WTC11 (cell line): ENCODE data around the gene KRTAP4-7. TPM values are rescaled to one million over a fixed set of nuclear protein-coding genes. Genes with fewer than 3 reads are reported as not detected.
"Not testable (repeated sequence)": the region's sequence is repeated elsewhere in the genome, so short reads cannot be mapped to it uniquely, and the experiment has no call there.

Source experiments
- ATAC-seq: fragments of 200-7000 bp; cut with Tn5 transposase; 2 replicates; pipeline ENCODE4 v1.10.0; 2021; ENCODE audit warnings: mild to moderate bottlenecking, moderate library complexity
- CTCF ChIA-PET: fragments of 300-600 bp; sonication (Branson Sonifier 250); formaldehyde crosslinking; loops from one replicate; lab custom pipeline; 2021; ENCODE audit warnings: antibody characterized with exemption; lab: Charles Lee
- POLR2A ChIA-PET: fragments of 350-600 bp; sonication (Branson Sonifier 250); formaldehyde crosslinking; loops from one replicate; lab custom pipeline; 2021; ENCODE audit warnings: antibody characterized with exemption; lab: Charles Lee
- DNase-seq: peaks from one replicate; pipeline ENCODE4 v3.0.0; 2021; ENCODE audit warnings: low spot score
- H3K27ac Mint-ChIP-seq: 2 replicates; pipeline ENCODE4 v1.8.0; 2021; ENCODE audit warnings: mixed read lengths
- H3K27me3 Mint-ChIP-seq: 2 replicates; pipeline ENCODE4 v1.8.0; 2021; ENCODE audit warnings: low read depth, mild to moderate bottlenecking, moderate library complexity, mixed read lengths
- H3K36me3 Mint-ChIP-seq: 2 replicates; pipeline ENCODE4 v1.8.0; 2021; ENCODE audit warnings: mixed read lengths
- H3K4me1 Mint-ChIP-seq: 2 replicates; pipeline ENCODE4 v1.8.0; 2022; ENCODE audit warnings: mixed read lengths
- H3K4me3 Mint-ChIP-seq: 2 replicates; pipeline ENCODE4 v1.8.0; 2021; ENCODE audit warnings: mild to moderate bottlenecking, moderate library complexity, mixed read lengths
- H3K9me3 Mint-ChIP-seq: 2 replicates; pipeline ENCODE4 v1.8.0; 2021; ENCODE audit warnings: mixed read lengths
- CREB1 ChIP-seq: sonication (generic); formaldehyde crosslinking; IDR thresholded peaks from 2 replicates; pipeline ENCODE4 v1.8.0; 2023; ENCODE audit warnings: mild to moderate bottlenecking, missing genetic modification reagents
- CREM ChIP-seq: sonication (generic); formaldehyde crosslinking; IDR thresholded peaks from 2 replicates; pipeline ENCODE4 v1.8.1; 2022; ENCODE audit warnings: mild to moderate bottlenecking, missing genetic modification reagents, moderate library complexity
- FOXK1 ChIP-seq: sonication (generic); formaldehyde crosslinking; IDR thresholded peaks from 2 replicates; pipeline ENCODE4 v1.8.0; 2022; ENCODE audit warnings: mild to moderate bottlenecking, moderate library complexity, missing genetic modification reagents
- OVOL2 ChIP-seq: fragments of 250-450 bp; sonication (Bioruptor Pico); IDR thresholded peaks from 2 replicates; pipeline ENCODE4 v1.9.0; 2021; ENCODE audit warnings: mild to moderate bottlenecking, borderline replicate concordance
- RELA ChIP-seq: sonication (generic); formaldehyde crosslinking; IDR thresholded peaks from 2 replicates; pipeline ENCODE4 v1.8.1; 2022; ENCODE audit warnings: missing genetic modification reagents, mild to moderate bottlenecking, borderline replicate concordance
- RORB ChIP-seq: fragments of 250-450 bp; sonication (Bioruptor Pico); IDR thresholded peaks from 2 replicates; pipeline ENCODE4 v1.9.0; 2021; ENCODE audit warnings: mild to moderate bottlenecking
- SP1 ChIP-seq: sonication (generic); formaldehyde crosslinking; conservative IDR thresholded peaks from 2 replicates; pipeline ENCODE4 v1.8.1; 2022; ENCODE audit warnings: missing genetic modification reagents
- ZBTB21 ChIP-seq: sonication (generic); formaldehyde crosslinking; IDR thresholded peaks from 2 replicates; pipeline ENCODE4 v1.8.1; 2023; ENCODE audit warnings: mild to moderate bottlenecking, missing genetic modification reagents, borderline replicate concordance
- ZNF423 ChIP-seq: fragments of 250-450 bp; sonication (Bioruptor Pico); IDR thresholded peaks from 2 replicates; pipeline ENCODE4 v2.1.2; 2022; ENCODE audit warnings: mild to moderate bottlenecking, moderate library complexity
- total RNA-seq: library from RNA; stranded (reverse); gene quantifications from 3 replicates; pipeline ENCODE4 v1.2.3, GENCODE V29; 2021
- TF ChIP-seq, protein P1 (sequence below): sonication (generic); formaldehyde crosslinking; IDR thresholded peaks from 2 replicates; pipeline ENCODE4 v1.8.1; 2022; ENCODE audit warnings: missing genetic modification reagents, borderline replicate concordance
- TF ChIP-seq, protein P2 (sequence below): fragments of 250-450 bp; sonication (Bioruptor Pico); IDR thresholded peaks from 2 replicates; pipeline ENCODE4 v1.8.0; 2021; ENCODE audit warnings: mild to moderate bottlenecking
- TF ChIP-seq, protein P3 (sequence below): fragments of 250-450 bp; sonication (Bioruptor Pico); IDR thresholded peaks from 2 replicates; pipeline ENCODE4 v2.1.2; 2022; ENCODE audit warnings: mild to moderate bottlenecking, moderate library complexity
- TF ChIP-seq, protein P4 (sequence below): sonication (generic); formaldehyde crosslinking; IDR thresholded peaks from 2 replicates; pipeline ENCODE4 v1.8.1; 2022; ENCODE audit warnings: mild to moderate bottlenecking, moderate library complexity, missing genetic modification reagents
- TF ChIP-seq, protein P5 (sequence below): fragments of 250-450 bp; sonication (Bioruptor Pico); IDR thresholded peaks from 2 replicates; pipeline ENCODE4 v1.9.0; 2021; ENCODE audit warnings: moderate library complexity, mild to moderate bottlenecking, inconsistent platforms, borderline replicate concordance
- TF ChIP-seq, protein P6 (sequence below): sonication (generic); formaldehyde crosslinking; IDR thresholded peaks from 2 replicates; pipeline ENCODE4 v1.8.0; 2022; ENCODE audit warnings: mild to moderate bottlenecking, missing genetic modification reagents
- TF ChIP-seq, protein P7 (sequence below): fragments of 250-450 bp; sonication (Bioruptor Pico); IDR thresholded peaks from 2 replicates; pipeline ENCODE4 v1.9.0; 2021; ENCODE audit warnings: mild to moderate bottlenecking, borderline replicate concordance

KRTAP4-7 gene
- total RNA-seq, 1 experiment from 2014 or later: not detected

DNA sequence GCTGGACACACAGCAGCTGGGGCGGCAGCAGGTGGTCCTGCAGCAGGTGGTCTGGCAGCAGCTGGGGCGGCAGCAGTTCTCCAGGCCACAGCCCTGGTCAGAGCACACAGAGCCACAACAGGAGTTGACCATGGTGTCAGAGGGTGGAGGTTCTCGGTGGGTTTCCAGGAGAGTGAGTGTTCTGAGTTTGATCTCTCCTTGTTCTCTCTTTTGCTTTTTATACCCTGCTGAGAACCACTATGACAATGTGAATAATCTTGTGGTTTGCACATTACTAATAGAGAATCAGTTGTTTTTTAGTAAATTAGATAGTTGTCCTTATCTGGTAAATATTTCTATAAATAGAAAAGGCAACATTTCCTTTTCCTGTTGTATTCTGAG lies 40.0 kb downstream of the KRTAP4-7 start, which contains the start of gene KRTAP4-12:
Gene KRTAP4-12 (minus strand): TSS at position 192 of the 381 bp plus-strand sequence. CDS start 60 bp downstream, at position 132.
- H3K4me3 Mint-ChIP-seq, CTCF ChIA-PET, POLR2A ChIA-PET, DNase-seq, H3K27me3 Mint-ChIP-seq, ATAC-seq, H3K36me3 Mint-ChIP-seq: not testable (repeated sequence)
- Mint-ChIP-seq H3K27ac (0 out of 2 replicates have a peak within 1 kb of the TSS, but pooled peaks have one; percentile 15), H3K4me1 (peaks cover 10% of the 10 kb centered on the region), H3K9me3 (peaks cover 29% of the 10 kb centered on the region)
- peak; percentile 78 for TF ChIP-seq ZNF423 (CRISPR knock-in tag)

DNA sequence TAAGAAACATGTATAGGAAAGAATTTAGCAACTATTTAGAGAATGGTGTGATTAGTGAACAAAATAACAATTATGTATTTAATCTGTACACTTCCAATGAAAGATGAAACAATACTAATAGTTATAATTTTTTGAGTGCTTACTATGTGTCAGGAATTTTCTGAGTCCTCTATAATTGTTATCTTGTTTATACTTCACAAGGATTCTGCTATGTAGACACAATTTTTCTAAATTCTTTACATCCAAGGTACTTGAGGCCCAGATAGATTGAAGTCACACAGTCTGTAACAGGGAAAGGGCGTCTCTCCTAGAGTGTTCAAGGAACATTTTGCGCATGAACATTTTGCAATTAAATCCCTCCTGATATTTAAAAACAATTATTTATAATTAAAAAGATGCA lies 41.1 kb downstream of the KRTAP4-7 start:
- Mint-ChIP-seq H3K4me1 (peaks cover 10% of the 10 kb centered on the region), H3K9me3 (peaks cover 29% of the 10 kb centered on the region), H3K36me3 (peaks cover 5% of the 10 kb centered on the region), H3K4me3 (no peak overlapping the region), H3K27ac (no peak overlapping the region), H3K27me3 (peaks cover 4% of the 10 kb centered on the region; the same call in 1 of the 2 replicates)
- no peak for DNase-seq
- ATAC-seq: no peak
- POLR2A ChIA-PET: no interaction called here
- no peak for TF ChIP-seq CREB1 (CRISPR knock-in tag)
- TF ChIP-seq, protein P1, sequence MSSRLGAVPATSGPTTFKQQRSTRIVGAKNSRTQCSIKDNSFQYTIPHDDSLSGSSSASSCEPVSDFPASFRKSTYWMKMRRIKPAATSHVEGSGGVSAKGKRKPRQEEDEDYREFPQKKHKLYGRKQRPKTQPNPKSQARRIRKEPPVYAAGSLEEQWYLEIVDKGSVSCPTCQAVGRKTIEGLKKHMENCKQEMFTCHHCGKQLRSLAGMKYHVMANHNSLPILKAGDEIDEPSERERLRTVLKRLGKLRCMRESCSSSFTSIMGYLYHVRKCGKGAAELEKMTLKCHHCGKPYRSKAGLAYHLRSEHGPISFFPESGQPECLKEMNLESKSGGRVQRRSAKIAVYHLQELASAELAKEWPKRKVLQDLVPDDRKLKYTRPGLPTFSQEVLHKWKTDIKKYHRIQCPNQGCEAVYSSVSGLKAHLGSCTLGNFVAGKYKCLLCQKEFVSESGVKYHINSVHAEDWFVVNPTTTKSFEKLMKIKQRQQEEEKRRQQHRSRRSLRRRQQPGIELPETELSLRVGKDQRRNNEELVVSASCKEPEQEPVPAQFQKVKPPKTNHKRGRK: no peak
- no peak for TF ChIP-seq FOXK1
- TF ChIP-seq SP1 (CRISPR knock-in tag): no peak
- TF ChIP-seq, protein P2, sequence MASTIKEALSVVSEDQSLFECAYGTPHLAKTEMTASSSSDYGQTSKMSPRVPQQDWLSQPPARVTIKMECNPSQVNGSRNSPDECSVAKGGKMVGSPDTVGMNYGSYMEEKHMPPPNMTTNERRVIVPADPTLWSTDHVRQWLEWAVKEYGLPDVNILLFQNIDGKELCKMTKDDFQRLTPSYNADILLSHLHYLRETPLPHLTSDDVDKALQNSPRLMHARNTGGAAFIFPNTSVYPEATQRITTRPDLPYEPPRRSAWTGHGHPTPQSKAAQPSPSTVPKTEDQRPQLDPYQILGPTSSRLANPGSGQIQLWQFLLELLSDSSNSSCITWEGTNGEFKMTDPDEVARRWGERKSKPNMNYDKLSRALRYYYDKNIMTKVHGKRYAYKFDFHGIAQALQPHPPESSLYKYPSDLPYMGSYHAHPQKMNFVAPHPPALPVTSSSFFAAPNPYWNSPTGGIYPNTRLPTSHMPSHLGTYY (CRISPR knock-in tag): no peak
- TF ChIP-seq, protein P3, sequence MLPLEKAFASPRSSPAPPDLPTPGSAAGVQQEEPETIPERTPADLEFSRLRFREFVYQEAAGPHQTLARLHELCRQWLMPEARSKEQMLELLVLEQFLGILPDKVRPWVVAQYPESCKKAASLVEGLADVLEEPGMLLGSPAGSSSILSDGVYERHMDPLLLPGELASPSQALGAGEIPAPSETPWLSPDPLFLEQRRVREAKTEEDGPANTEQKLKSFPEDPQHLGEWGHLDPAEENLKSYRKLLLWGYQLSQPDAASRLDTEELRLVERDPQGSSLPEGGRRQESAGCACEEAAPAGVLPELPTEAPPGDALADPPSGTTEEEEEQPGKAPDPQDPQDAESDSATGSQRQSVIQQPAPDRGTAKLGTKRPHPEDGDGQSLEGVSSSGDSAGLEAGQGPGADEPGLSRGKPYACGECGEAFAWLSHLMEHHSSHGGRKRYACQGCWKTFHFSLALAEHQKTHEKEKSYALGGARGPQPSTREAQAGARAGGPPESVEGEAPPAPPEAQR: no peak
- TF ChIP-seq, protein P4, sequence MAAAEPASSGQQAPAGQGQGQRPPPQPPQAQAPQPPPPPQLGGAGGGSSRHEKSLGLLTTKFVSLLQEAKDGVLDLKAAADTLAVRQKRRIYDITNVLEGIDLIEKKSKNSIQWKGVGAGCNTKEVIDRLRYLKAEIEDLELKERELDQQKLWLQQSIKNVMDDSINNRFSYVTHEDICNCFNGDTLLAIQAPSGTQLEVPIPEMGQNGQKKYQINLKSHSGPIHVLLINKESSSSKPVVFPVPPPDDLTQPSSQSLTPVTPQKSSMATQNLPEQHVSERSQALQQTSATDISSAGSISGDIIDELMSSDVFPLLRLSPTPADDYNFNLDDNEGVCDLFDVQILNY (CRISPR knock-in tag): no peak
- TF ChIP-seq, protein P5, sequence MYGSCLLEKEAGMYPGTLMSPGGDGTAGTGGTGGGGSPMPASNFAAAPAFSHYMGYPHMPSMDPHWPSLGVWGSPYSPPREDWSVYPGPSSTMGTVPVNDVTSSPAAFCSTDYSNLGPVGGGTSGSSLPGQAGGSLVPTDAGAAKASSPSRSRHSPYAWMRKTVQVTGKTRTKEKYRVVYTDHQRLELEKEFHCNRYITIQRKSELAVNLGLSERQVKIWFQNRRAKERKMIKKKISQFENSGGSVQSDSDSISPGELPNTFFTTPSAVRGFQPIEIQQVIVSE: no peak
- no peak for TF ChIP-seq RELA (CRISPR knock-in tag)
- no peak for TF ChIP-seq ZNF423 (CRISPR knock-in tag)
- no peak for TF ChIP-seq RORB (CRISPR knock-in tag)
- TF ChIP-seq ZBTB21: no peak
- TF ChIP-seq CREM: no peak
- TF ChIP-seq, protein P6, sequence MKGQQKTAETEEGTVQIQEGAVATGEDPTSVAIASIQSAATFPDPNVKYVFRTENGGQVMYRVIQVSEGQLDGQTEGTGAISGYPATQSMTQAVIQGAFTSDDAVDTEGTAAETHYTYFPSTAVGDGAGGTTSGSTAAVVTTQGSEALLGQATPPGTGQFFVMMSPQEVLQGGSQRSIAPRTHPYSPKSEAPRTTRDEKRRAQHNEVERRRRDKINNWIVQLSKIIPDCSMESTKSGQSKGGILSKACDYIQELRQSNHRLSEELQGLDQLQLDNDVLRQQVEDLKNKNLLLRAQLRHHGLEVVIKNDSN (CRISPR knock-in tag): no peak
- CTCF ChIA-PET: no interaction called here

DNA sequence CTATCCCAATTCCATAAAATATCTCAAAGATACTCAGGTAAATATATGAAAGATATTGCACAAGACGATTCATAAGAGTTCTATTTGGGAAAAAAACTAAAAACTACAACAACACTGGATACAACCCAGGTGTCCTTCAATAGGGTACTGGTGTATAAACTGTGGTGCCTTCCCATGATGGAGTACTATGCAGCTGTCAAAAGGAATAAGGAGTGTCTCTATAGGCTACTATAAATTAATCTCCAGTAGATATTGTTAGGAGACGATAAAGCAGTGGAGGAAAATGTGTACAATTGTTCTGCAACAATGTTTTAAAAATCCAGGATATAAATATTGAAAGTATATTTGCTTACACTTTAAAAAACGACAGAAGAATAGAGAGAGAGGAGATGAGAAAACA lies 42.5 kb downstream of the KRTAP4-7 start:
- CTCF ChIA-PET: interaction anchor here (0.8 kb wide), 1 partner anchor 163 kb away, joined by 3 read pairs; no protein-coding TSS in a partner anchor
- peaks cover 4% of the 10 kb centered on the region; the same call in 1 of the 2 replicates for H3K27me3 Mint-ChIP-seq
- POLR2A ChIA-PET: no interaction called here
- no peak overlapping the region for H3K27ac Mint-ChIP-seq
- no peak for DNase-seq
- H3K4me1 Mint-ChIP-seq: peaks cover 5% of the 10 kb centered on the region
- TF ChIP-seq OVOL2 (CRISPR knock-in tag): no peak
- TF ChIP-seq, protein P7, sequence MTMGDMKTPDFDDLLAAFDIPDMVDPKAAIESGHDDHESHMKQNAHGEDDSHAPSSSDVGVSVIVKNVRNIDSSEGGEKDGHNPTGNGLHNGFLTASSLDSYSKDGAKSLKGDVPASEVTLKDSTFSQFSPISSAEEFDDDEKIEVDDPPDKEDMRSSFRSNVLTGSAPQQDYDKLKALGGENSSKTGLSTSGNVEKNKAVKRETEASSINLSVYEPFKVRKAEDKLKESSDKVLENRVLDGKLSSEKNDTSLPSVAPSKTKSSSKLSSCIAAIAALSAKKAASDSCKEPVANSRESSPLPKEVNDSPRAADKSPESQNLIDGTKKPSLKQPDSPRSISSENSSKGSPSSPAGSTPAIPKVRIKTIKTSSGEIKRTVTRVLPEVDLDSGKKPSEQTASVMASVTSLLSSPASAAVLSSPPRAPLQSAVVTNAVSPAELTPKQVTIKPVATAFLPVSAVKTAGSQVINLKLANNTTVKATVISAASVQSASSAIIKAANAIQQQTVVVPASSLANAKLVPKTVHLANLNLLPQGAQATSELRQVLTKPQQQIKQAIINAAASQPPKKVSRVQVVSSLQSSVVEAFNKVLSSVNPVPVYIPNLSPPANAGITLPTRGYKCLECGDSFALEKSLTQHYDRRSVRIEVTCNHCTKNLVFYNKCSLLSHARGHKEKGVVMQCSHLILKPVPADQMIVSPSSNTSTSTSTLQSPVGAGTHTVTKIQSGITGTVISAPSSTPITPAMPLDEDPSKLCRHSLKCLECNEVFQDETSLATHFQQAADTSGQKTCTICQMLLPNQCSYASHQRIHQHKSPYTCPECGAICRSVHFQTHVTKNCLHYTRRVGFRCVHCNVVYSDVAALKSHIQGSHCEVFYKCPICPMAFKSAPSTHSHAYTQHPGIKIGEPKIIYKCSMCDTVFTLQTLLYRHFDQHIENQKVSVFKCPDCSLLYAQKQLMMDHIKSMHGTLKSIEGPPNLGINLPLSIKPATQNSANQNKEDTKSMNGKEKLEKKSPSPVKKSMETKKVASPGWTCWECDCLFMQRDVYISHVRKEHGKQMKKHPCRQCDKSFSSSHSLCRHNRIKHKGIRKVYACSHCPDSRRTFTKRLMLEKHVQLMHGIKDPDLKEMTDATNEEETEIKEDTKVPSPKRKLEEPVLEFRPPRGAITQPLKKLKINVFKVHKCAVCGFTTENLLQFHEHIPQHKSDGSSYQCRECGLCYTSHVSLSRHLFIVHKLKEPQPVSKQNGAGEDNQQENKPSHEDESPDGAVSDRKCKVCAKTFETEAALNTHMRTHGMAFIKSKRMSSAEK (CRISPR knock-in tag): no peak
- no peak overlapping the region for H3K4me3 Mint-ChIP-seq
- peaks cover 5% of the 10 kb centered on the region for H3K36me3 Mint-ChIP-seq
- peaks cover 29% of the 10 kb centered on the region for H3K9me3 Mint-ChIP-seq
- ATAC-seq: no peak
